ENCODE measurements around the gene ATF5.

Gene ATF5

GRCh38 chr19:49981603-49982593 lies 52.9 kb downstream of the ATF5 start:
- no peak for DNase-seq

Data from activated CD4-positive, alpha-beta T cell treated with anti-CD3 and anti-CD28 coated beads for 4 hours (primary cell).